Measurements from ENCODE around the gene PRKAG2.

PRKAG2 gene

DNA sequence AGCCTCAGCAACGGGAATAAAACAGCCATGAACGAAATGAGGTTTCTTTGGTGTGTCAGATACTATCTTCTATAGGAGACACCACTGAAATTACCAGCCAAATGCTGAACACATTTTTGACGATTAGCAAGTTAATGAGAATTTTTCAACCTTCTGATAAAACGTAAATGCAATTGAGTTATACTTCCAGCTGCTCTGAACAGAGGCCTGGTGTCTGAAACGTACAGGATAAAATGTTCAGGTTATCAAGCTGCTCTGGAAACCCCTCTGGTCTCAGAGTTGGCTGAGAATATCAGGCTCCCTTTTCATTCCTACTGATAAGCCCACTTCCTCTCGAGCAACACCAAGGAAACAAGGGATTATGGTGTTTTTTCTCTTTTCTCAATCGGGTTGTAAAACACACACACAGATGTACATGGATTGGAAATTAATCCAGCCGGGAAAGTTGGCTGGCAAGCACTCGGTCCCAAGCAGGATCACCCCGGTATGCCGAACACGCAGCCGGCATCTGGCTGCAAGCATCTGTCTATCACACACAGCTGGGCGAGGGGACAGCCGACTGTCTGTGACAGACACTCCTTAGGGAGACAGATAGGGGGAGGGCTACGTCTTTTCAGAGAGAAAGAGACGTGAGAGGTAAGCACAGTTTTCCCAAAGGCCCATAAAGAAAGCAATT, 171.8 kb downstream of the PRKAG2 start:
- TF ChIP-seq JUND (IDR thresholded peaks at IDR 0.05; ENCODE audit: low read depth): no peak
- no peak for DNase-seq (ENCODE audit: low read depth in 1 of 2, low spot score in 1 of 2)
- in situ Hi-C loops (cut with HindIII; ENCODE audit: low pct_unique_long_range_greater_than_20kb, low sequenced_read_pairs): no loop called here

DNA sequence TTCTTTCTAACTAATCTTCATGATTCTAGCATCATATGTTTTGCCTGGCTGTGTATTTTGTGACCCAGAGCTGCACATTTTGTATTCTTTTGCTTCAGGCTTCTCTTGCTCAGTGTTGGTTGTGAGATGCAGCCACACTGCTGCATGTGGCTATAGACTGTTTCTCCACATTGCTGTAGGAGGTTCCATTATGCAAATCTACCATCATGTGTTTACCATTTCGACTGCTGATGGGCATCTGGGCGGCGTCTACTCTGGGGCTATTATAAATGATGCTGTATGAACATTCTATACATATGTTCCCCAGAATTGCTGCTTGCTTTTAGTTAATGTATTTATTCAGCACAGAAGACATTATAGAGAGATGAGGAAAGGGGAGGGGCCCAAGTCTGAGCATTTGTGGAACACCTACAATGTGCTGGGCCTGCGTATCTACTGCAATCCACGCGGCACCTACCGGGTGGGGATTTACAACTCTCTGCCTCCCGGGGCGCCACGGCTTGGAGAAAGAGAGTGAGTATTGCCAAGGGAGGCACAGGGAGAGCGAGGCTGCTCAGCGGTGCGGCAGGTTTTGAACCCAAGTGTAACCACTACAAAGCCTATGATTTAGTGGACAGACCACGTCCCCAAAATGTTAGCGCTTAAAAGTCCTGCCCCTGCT, 172.5 kb downstream of the PRKAG2 start:
- no peak for TF ChIP-seq JUND (IDR thresholded peaks at IDR 0.05; ENCODE audit: low read depth)
- in situ Hi-C loops (cut with HindIII; ENCODE audit: low pct_unique_long_range_greater_than_20kb, low sequenced_read_pairs): no loop called here
- no peak for DNase-seq (ENCODE audit: low read depth in 1 of 2, low spot score in 1 of 2)

GRCh38 chr7:151702961-151703360, 174.0 kb downstream of the PRKAG2 start:
- in situ Hi-C loops (cut with HindIII; ENCODE audit: low pct_unique_long_range_greater_than_20kb, low sequenced_read_pairs): no loop called here
- TF ChIP-seq JUND (IDR thresholded peaks at IDR 0.05; ENCODE audit: low read depth): no peak
- no peak for DNase-seq (ENCODE audit: low read depth in 1 of 2, low spot score in 1 of 2)

DNA sequence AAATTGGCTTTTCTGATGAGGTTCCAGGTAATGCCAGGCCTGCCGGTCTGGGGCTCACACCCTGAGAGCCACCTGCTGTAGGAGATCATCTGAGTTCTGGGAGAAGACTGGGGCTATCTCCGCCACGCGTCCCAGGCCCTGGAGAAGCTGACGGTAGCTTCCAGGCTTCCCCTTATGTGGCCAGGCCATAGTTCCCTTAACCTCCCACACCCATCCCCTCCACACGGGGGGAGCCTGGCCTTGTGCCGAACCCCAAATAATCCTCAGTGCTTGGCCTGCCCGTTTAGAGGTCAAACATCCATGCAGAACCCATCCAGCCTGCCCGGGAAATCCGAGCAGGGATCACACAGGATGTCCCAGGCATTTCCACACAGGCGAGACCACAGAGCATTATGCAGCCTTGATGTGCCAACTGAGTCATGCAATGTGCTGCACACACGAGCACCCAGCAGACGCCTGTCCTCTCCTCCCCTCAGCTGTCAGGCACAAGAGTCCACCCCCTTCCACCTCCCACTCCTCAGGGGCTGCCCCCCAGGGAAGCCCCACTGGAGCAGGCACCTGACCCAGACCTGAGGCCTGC, 176.2 kb downstream of the PRKAG2 start:
- in situ Hi-C loops (cut with HindIII; ENCODE audit: low pct_unique_long_range_greater_than_20kb, low sequenced_read_pairs): no loop called here
- no peak for DNase-seq (ENCODE audit: low read depth in 1 of 2, low spot score in 1 of 2)
- TF ChIP-seq JUND (IDR thresholded peaks at IDR 0.05; ENCODE audit: low read depth): no peak

GRCh38 chr7:151699928-151700319, 177.0 kb downstream of the PRKAG2 start:
- no peak for DNase-seq (ENCODE audit: low read depth in 1 of 2, low spot score in 1 of 2)
- TF ChIP-seq JUND (IDR thresholded peaks at IDR 0.05; ENCODE audit: low read depth): no peak

DNA sequence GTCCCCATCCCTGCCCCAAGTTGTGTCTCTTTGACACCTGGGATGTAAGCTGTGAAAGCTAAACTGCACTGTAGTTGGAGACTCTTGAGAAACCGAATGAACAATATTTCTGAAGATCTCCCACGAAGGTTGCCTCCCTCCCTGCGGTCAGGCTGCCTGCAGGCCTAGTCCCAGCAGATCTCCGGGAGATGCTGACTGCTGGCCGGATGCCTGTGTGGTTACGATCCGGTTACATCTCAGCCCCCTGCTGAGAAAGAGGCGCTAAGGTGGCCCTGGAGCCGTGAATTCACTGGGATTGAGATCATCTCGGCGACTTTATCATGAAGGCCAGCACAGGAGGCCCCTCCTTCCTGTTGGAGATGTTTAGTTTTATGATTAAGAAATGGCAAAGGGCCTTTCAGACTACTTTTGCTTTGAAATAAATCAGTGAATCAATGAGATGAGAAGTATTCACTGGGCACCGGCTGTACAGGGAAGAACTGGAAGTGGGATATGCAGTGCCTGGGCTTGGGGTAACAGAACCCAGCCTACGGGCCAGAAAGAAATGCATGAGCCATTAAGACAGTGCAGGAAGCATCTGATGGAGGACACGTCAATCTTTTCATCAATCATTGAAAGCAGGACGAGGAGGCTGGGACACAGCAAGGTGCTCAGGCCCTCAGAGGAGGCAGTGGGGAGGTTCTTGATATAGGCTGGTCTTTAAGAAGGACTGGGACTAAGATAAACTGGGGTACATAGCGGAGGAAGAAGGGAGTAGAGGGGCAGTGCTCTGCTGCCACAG, 177.6 kb downstream of the PRKAG2 start:
- TF ChIP-seq JUND (IDR thresholded peaks at IDR 0.05; ENCODE audit: low read depth): no peak
- DNase-seq (ENCODE audit: low read depth in 1 of 2, low spot score in 1 of 2): no peak
- in situ Hi-C loops (cut with HindIII; ENCODE audit: low pct_unique_long_range_greater_than_20kb, low sequenced_read_pairs): no loop called here

More at GRCh38 chr7:151699928-151700319, 177.0 kb downstream of the PRKAG2 start:
- in situ Hi-C loops (cut with HindIII; ENCODE audit: low pct_unique_long_range_greater_than_20kb, low sequenced_read_pairs): no loop called here

DNA sequence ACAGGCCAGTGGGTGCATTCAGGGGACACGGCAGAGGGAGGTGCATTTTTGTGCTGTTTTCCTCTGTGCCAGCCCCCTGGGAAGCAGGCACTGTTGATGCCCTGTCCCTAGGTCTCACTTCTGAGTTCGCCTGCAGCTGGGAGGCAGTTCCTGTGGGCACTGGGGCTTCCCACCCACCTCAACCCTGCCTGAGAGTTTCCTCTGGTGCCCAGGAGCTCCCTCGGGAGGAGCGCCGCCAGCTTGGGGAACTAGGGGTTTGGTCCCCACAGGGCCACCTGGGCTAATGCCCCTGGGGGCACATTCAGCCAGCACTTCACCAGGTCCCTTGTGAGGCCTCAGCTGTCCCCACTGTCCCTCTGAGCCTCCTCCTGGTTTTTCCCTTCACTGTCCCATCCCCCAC, 179.0 kb downstream of the PRKAG2 start:
- in situ Hi-C loops (cut with HindIII; ENCODE audit: low pct_unique_long_range_greater_than_20kb, low sequenced_read_pairs): no loop called here
- DNase-seq (ENCODE audit: low read depth in 1 of 2, low spot score in 1 of 2): no peak
- no peak for TF ChIP-seq JUND (IDR thresholded peaks at IDR 0.05; ENCODE audit: low read depth)

DNA sequence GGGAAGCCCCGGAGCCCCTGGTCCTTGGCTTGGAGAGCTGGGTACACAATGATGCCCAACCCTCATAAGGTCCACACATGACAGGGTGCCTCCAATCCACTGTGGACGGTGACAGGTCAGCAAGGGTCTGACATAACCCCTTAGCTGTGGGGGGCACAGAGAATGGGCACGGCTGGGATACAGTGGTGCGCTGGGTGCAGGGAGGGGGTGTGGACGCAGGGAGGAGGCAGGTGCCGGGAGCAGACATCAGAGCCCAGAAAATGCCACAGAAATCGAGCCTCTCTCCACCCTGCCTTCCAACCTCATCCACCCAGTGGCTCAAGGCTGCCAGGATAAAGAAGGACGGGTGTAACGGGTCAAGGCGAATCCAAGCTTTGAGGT, 179.4 kb downstream of the PRKAG2 start:
- in situ Hi-C loops (cut with HindIII; ENCODE audit: low pct_unique_long_range_greater_than_20kb, low sequenced_read_pairs): no loop called here
- DNase-seq (ENCODE audit: low read depth in 1 of 2, low spot score in 1 of 2): no peak
- no peak for TF ChIP-seq JUND (IDR thresholded peaks at IDR 0.05; ENCODE audit: low read depth)

DNA sequence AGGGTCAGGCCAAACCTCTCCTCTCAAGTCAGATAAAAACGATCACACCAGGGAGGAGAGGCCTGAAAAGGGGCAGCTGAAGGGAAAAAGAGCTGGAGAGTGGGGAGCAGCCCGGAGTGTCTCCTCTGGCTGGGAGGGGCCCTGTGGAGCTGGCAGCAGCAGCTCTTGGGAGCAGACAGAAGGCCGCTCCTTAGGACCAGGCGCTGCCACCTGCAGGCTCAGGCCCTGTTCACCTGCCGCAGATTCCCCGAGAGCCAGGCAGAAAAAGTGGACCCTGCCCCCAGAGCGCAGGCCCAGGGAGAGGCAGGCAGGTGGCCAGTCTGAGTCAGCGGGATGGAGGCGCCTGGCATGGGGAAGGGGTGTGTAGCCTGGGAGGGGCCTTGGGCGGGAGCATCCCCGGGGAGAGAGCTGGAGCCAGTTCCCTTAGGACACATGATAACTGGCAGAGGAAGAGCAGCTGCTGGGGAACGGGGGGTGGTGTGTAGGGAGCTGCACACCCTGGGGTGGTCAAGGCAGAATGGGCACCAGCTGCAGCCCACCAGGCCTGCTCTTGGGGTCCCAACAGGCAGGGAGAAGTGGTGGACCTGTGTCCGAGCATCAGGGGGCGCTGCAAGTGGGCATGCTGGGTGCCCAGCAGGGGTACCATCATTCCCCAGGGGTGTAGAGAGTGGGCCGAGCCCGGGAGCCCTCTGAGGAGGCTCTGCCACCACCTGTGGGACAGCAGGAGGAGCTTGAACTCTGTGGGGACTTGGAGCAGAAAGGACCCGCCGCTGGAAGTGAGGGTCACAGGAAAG, 180.0 kb downstream of the PRKAG2 start:
- TF ChIP-seq JUND (IDR thresholded peaks at IDR 0.05; ENCODE audit: low read depth): no peak
- in situ Hi-C loops (cut with HindIII; ENCODE audit: low pct_unique_long_range_greater_than_20kb, low sequenced_read_pairs): no loop called here
- DNase-seq (ENCODE audit: low read depth in 1 of 2, low spot score in 1 of 2): peak in 1 of 2 experiments; percentile 26

DNA sequence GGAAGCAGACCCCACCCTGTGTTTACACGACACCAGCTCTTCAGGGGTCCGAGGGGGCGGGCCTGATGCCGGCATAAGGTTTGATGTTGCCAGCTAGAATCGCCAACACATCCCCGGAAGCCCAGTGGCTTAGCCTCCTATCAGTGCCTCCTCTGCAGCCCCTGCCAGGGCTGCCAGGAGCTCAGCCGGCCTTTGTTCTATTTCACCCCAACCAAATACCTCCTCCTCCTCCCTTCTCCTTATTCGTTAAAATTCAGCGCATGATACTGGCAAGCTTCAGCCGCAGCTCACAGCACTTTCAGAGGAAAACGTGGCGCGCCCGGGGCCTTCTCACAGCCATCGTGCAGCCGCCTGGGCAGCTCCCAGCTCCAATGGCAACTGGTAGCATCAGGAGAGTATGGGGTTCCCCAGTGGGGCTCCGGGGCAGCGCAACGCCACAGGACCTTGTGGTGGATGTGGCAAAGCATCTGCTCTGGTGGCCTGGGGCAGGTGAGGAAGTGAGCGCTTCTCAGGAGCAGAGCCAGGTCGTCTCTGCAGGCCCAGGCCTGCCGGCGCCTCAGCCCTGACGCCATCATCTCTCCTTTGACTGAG, 180.9 kb downstream of the PRKAG2 start:
- no peak for DNase-seq (ENCODE audit: low read depth in 1 of 2, low spot score in 1 of 2)
- no peak for TF ChIP-seq JUND (IDR thresholded peaks at IDR 0.05; ENCODE audit: low read depth)
- in situ Hi-C loops (cut with HindIII; ENCODE audit: low pct_unique_long_range_greater_than_20kb, low sequenced_read_pairs): no loop called here

- peak in 1 of 2 experiments; percentile 63 for DNase-seq (ENCODE audit: low read depth in 1 of 2, low spot score in 1 of 2)
- in situ Hi-C loops (cut with HindIII; ENCODE audit: low pct_unique_long_range_greater_than_20kb, low sequenced_read_pairs): no loop called here
- TF ChIP-seq JUND (IDR thresholded peaks at IDR 0.05; ENCODE audit: low read depth): no peak
These were observed 181.9 kb downstream of the PRKAG2 start for GRCh38 chr7:151694828-151695580.

All from T47D (cell line).